Fibroblast of lung (primary cell): Measurements from ENCODE around the gene GJD3. TPM values are rescaled to one million over a fixed set of nuclear protein-coding genes. Genes with fewer than 3 reads are reported as not detected.

Experiments used
- DNase-seq, 2 donors: peaks; one replicate each; pipeline versions ENCODE4 v3.0.0 to v3.0.0-alpha.2; 2010; ENCODE audit warnings: low read depth in 2 of 2
- H2AFZ ChIP-seq: 2 replicates; pipeline ENCODE4 v1.5.1; 2012; ENCODE audit warnings: low read length, control low read depth, inconsistent platforms
- H3K27ac ChIP-seq: 2 replicates; pipeline ENCODE4 v1.5.1; 2011; ENCODE audit warnings: low read length, control low read depth; ENCODE audit not compliant: insufficient read depth
- H3K27me3 ChIP-seq: 2 replicates; pipeline ENCODE4 v1.5.1; 2011; ENCODE audit warnings: mild to moderate bottlenecking, low read length; ENCODE audit not compliant: control insufficient read depth, insufficient read depth
- H3K36me3 ChIP-seq: 2 replicates; pipeline ENCODE4 v1.5.1; 2011; ENCODE audit warnings: low read length; ENCODE audit not compliant: control insufficient read depth, insufficient read depth
- H3K4me1 ChIP-seq: 2 replicates; pipeline ENCODE4 v1.5.1; 2011; ENCODE audit warnings: low read length; ENCODE audit not compliant: control insufficient read depth, insufficient read depth; ENCODE audit errors: extremely low read depth
- H3K4me2 ChIP-seq: 2 replicates; pipeline ENCODE4 v1.5.1; 2011; ENCODE audit warnings: low read length, control low read depth; ENCODE audit not compliant: insufficient read depth; ENCODE audit errors: extremely low read depth
- H3K4me3 ChIP-seq, 4 experiments: fragments of 200-600 bp in 1 of 4; sonication (generic) in 1 of 4; replicated peaks in 1 of 4; 2 replicates each; pipeline ENCODE4 v1.5.1; 2011 to 2016; ENCODE audit warnings: low read length in 4 of 4, low read depth in 3 of 4, mild to moderate bottlenecking in 3 of 4, control low read depth in 2 of 4, inconsistent platforms in 1 of 4, mixed read lengths in 1 of 4; ENCODE audit not compliant: insufficient read depth in 1 of 4; ENCODE audit errors: control extremely low read depth in 1 of 4
- H3K79me2 ChIP-seq: 2 replicates; pipeline ENCODE4 v1.5.1; 2012; ENCODE audit warnings: mild to moderate bottlenecking, low read length, inconsistent platforms; ENCODE audit not compliant: control insufficient read depth, insufficient read depth
- H3K9ac ChIP-seq: 2 replicates; pipeline ENCODE4 v1.5.1; 2011; ENCODE audit warnings: mild to moderate bottlenecking, low read length, control low read depth; ENCODE audit not compliant: insufficient read depth
- H3K9me3 ChIP-seq: 2 replicates; pipeline ENCODE4 v1.5.1; 2012; ENCODE audit warnings: low read depth, low read length; ENCODE audit not compliant: control insufficient read depth, insufficient read depth
- H4K20me1 ChIP-seq: 2 replicates; pipeline ENCODE4 v1.5.1; 2011; ENCODE audit warnings: low read length; ENCODE audit not compliant: control insufficient read depth, insufficient read depth; ENCODE audit errors: extremely low read depth
- CTCF ChIP-seq, 2 donors: IDR thresholded peaks in 1 of 2; conservative IDR thresholded peaks in 1 of 2; 1 replicate in 1 of 2; 2 replicates in 1 of 2; pipeline ENCODE4 v1.5.1; 2011 to 2012; ENCODE audit warnings: low read length in 2 of 2, control low read depth in 1 of 2, inconsistent platforms in 1 of 2, low read depth in 1 of 2, mild to moderate bottlenecking in 1 of 2
- EZH2 ChIP-seq: IDR thresholded peaks from 2 replicates; pipeline ENCODE4 v1.5.1; 2012; ENCODE audit warnings: low read length, control low read depth, mild to moderate bottlenecking; ENCODE audit errors: missing control alignments
- polyA plus RNA-seq, 2 donors: library from polyadenylated mRNA; depleted of rRNA in 1 of 2; stranded (reverse) in 1 of 2; unstranded in 1 of 2; fragments of >200 nt; gene quantifications; 2 replicates each; pipeline ENCODE4 v1.2.1, GENCODE V29; 2011 to 2012; ENCODE audit warnings: missing spikeins in 1 of 2
- total RNA-seq: library from RNA; depleted of rRNA; stranded (reverse); fragments of >200 nt; gene quantifications from 2 replicates; pipeline ENCODE4 v1.2.1, GENCODE V29; 2014

The GJD3 gene
- total and polyA plus RNA-seq, 2 donors (not counting 1 experiment from before 2014, with no cell fraction given) = 0.99 to 4.3 TPM

- no peak overlapping the region for H2AFZ ChIP-seq
These were observed 50.0 kb downstream of the GJD3 start for GRCh38 chr17:40314584-40314956.

GRCh38 chr17:40313668-40314583 is 50.6 kb downstream of the GJD3 start:
- peak in 1 of 2 donors; percentile 45 for DNase-seq
- H3K4me2 ChIP-seq = no peak overlapping the region
- no peak overlapping the region for H3K9ac ChIP-seq

More at GRCh38 chr17:40314584-40314956, 50.0 kb downstream of the GJD3 start:
- no peaks in the 10 kb centered on the region for H3K27me3 ChIP-seq
- TF ChIP-seq EZH2 = no peak
- no peak for TF ChIP-seq CTCF (conservative IDR thresholded peaks at IDR 0.05 in 1 of 2, IDR thresholded peaks at IDR 0.05 in 1 of 2; ENCODE audit: low read depth in 1 of 2, low read length in 2 of 2)
- no peaks in the 10 kb centered on the region for H3K36me3 ChIP-seq
- no peak overlapping the region for H3K27ac ChIP-seq
- no peaks in the 10 kb centered on the region for H3K9me3 ChIP-seq
- H4K20me1 ChIP-seq = no peaks in the 10 kb centered on the region
- peaks cover 48% of the 10 kb centered on the region for H3K4me1 ChIP-seq
- no peak overlapping the region for H3K4me3 ChIP-seq
- peak; percentile 79 to 92 for DNase-seq
- H3K4me2 ChIP-seq = no peak overlapping the region
- peaks cover 14% of the 10 kb centered on the region for H3K79me2 ChIP-seq
- H3K9ac ChIP-seq = no peak overlapping the region

More at GRCh38 chr17:40313668-40314583, 50.6 kb downstream of the GJD3 start:
- no peak overlapping the region for H3K27ac ChIP-seq
- no peak for TF ChIP-seq EZH2
- TF ChIP-seq CTCF (conservative IDR thresholded peaks at IDR 0.05 in 1 of 2, IDR thresholded peaks at IDR 0.05 in 1 of 2; ENCODE audit: low read depth in 1 of 2, low read length in 2 of 2) = no peak
- no peaks in the 10 kb centered on the region for H3K9me3 ChIP-seq
- no peak overlapping the region for H2AFZ ChIP-seq
- no peak overlapping the region for H3K4me3 ChIP-seq
- H3K27me3 ChIP-seq = no peaks in the 10 kb centered on the region
- peaks cover 8% of the 10 kb centered on the region for H3K79me2 ChIP-seq
- H3K4me1 ChIP-seq = peaks cover 53% of the 10 kb centered on the region
- H3K36me3 ChIP-seq = no peaks in the 10 kb centered on the region
- H4K20me1 ChIP-seq = no peaks in the 10 kb centered on the region

Other genes with a start within 250 kb of the GJD3 start
- gene MSL1, start 242.8 kb downstream of the GJD3 start, total RNA-seq = 43.9 and 52.4 TPM in 2 replicates
- gene MSL1, start 242.8 kb downstream of the GJD3 start, polyA plus RNA-seq = 65.6 and 86.3 TPM in 2 replicates
- gene CASC3, start 224.2 kb downstream of the GJD3 start, total RNA-seq = 24.9 and 26.8 TPM in 2 replicates
- 38.8 and 45.7 TPM in 2 replicates for gene CASC3, start 224.2 kb downstream of the GJD3 start, polyA plus RNA-seq
- 1.2 and 1.3 TPM in 2 replicates for gene RAPGEFL1, start 187.3 kb downstream of the GJD3 start, total RNA-seq
- gene RAPGEFL1, start 187.3 kb downstream of the GJD3 start, polyA plus RNA-seq = 1.6 and 1.7 TPM in 2 replicates
- gene WIPF2, start 145.4 kb downstream of the GJD3 start, total RNA-seq = 4.6 and 7.6 TPM in 2 replicates
- 9.1 and 11.1 TPM in 2 replicates for gene WIPF2, start 145.4 kb downstream of the GJD3 start, polyA plus RNA-seq
- gene CDC6, start 76.9 kb downstream of the GJD3 start, total RNA-seq = 1.3 and 4.5 TPM in 2 replicates
- 16.3 and 45.4 TPM in 2 replicates for gene CDC6, start 76.9 kb downstream of the GJD3 start, polyA plus RNA-seq
- 7.8 and 10.5 TPM in 2 replicates for gene RARA, start 55.6 kb downstream of the GJD3 start, total RNA-seq
- 7.0 and 7.6 TPM in 2 replicates for gene RARA, start 55.6 kb downstream of the GJD3 start, polyA plus RNA-seq
- 4.9 and 41.6 TPM in 2 replicates for gene TOP2A, start 53.2 kb upstream of the GJD3 start, total RNA-seq
- gene TOP2A, start 53.2 kb upstream of the GJD3 start, polyA plus RNA-seq = 39.2 and 122 TPM in 2 replicates
- gene IGFBP4, start 78.7 kb upstream of the GJD3 start, total RNA-seq = 312 and 436 TPM in 2 replicates
- 685 and 1,130 TPM in 2 replicates for gene IGFBP4, start 78.7 kb upstream of the GJD3 start, polyA plus RNA-seq
- gene TNS4, start 136.9 kb upstream of the GJD3 start, total RNA-seq = under 0.01 TPM in 1 of 2 replicates, not detected in the other
- gene TNS4, start 136.9 kb upstream of the GJD3 start, polyA plus RNA-seq = 0.01 and 0.05 TPM in 2 replicates
- gene CCR7, start 200.7 kb upstream of the GJD3 start, total RNA-seq = under 0.01 TPM in 1 of 2 replicates, not detected in the other
- 0.07 and 0.10 TPM in 2 replicates for gene CCR7, start 200.7 kb upstream of the GJD3 start, polyA plus RNA-seq